ACC112 (cell line): ENCODE data around the gene PRELP.

ENCODE experiments used
- H2AFZ ChIP-seq: fragments of 200-600 bp; sonication (generic); one replicate; pipeline ENCODE4 v1.6.0; 2017; ENCODE audit warnings: antibody characterized with exemption, low read length; ENCODE audit not compliant: unreplicated experiment
- H3K27ac ChIP-seq: fragments of 200-600 bp; sonication (generic); 2 replicates; pipeline ENCODE4 v1.5.1; 2014; ENCODE audit warnings: low read depth, mild to moderate bottlenecking, antibody characterized with exemption, low read length, moderate library complexity
- H3K27me3 ChIP-seq: fragments of 200-600 bp; sonication (generic); 2 replicates; pipeline ENCODE4 v1.6.1; 2014; ENCODE audit warnings: mild to moderate bottlenecking, antibody characterized with exemption, low read length, moderate library complexity, mixed read lengths; ENCODE audit not compliant: insufficient read depth
- H3K36me3 ChIP-seq: fragments of 200-600 bp; sonication (generic); 2 replicates; pipeline ENCODE4 v1.6.1; 2016; ENCODE audit warnings: mild to moderate bottlenecking, antibody characterized with exemption, low read length, moderate library complexity, mixed read lengths; ENCODE audit not compliant: insufficient read depth
- H3K4me1 ChIP-seq: fragments of 200-600 bp; sonication (generic); one replicate; pipeline ENCODE4 v1.6.1; 2016; ENCODE audit warnings: low read length, mixed read lengths; ENCODE audit not compliant: insufficient read depth, unreplicated experiment, control insufficient read depth
- H3K4me3 ChIP-seq: fragments of 200-600 bp; sonication (generic); 2 replicates; pipeline ENCODE4 v1.5.1; 2014; ENCODE audit warnings: mild to moderate bottlenecking, low read depth, low read length
- H3K79me2 ChIP-seq: fragments of 200-600 bp; sonication (generic); one replicate; pipeline ENCODE4 v1.6.0; 2016; ENCODE audit warnings: low read length; ENCODE audit not compliant: control insufficient read depth, unreplicated experiment, insufficient read depth

The PRELP gene

DNA sequence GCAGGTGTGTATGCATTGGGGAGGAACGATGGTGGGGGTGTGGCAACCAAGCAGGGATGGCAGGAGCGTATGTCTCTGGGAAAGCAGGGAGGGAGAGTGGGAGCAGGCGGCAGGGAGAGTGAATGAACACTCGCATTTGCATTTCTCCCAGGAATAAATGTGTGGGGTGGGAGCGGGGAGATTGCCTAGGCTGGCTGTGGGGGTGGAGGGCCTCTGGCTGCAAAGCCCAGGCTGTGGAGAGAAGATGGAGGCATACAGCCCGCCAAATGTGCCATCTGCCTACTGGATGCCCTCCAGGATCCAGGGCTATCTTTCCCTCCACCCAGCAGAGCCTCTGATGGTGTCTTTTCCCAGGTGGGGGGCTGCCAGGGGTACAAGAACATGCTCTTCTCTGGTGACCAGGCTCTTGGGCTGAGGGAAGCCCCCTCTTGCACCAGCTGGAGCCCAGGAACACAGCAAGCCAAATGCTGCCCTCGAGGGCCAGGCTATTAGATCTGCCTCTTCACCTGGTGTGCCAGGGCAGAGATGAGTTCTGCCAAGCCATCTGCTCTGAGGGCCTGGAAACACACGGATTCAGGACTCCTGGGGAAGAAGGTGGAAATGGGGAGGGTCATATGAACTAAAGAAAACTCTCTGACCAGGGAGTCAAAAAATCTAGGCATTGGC is 16.6 kb downstream of the PRELP start:
- H3K27me3 ChIP-seq, result no peaks in the 10 kb centered on the region; the same call in 1 of the 2 replicates
- H3K4me1 ChIP-seq, result peaks cover under 1% of the 10 kb centered on the region
- no peak overlapping the region for H3K4me3 ChIP-seq
- no peaks in the 10 kb centered on the region for H3K79me2 ChIP-seq
- H3K27ac ChIP-seq, result no peak overlapping the region
- H3K36me3 ChIP-seq, result no peaks in the 10 kb centered on the region
- H2AFZ ChIP-seq, result no peak overlapping the region

DNA sequence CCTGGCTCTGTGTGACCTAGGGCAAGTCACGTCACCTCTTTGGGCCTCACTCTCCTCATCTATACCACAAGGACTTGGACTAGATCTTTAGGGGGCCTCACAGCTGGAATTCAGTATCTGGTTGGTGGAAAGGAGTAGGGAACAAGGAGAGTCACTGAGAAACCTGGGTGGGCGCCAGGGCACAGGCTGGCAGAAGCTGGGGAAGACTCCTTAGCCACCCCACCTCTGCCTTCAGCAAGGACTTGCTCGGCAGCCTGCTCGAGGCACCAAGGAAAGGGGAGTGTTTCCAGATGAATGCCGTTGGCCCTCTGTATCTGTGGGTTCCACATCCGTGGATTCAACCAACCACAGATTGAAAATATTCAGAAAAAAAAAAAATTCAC is 17.1 kb downstream of the PRELP start:
- Histone ChIP-seq H3K27me3 (no peaks in the 10 kb centered on the region; the same call in 1 of the 2 replicates), H3K27ac (no peak overlapping the region), H3K4me1 (no peaks in the 10 kb centered on the region), H2AFZ (no peak overlapping the region), H3K79me2 (no peaks in the 10 kb centered on the region), H3K36me3 (no peaks in the 10 kb centered on the region), H3K4me3 (no peak overlapping the region)

GRCh38 chr1:203493901-203494300 is 18.3 kb downstream of the PRELP start, which contains the start of gene OPTC:
Gene OPTC (plus strand): TSS chr1:203494153. CDS start chr1:203496006, 1,853 bp downstream.
- Histone ChIP-seq H3K36me3 (no peaks in the 10 kb centered on the region), H3K4me3 (no peak within 1 kb of the TSS), H2AFZ (no peak within 1 kb of the TSS), H3K27ac (no peak within 1 kb of the TSS), H3K79me2 (no peaks in the 10 kb centered on the region), H3K4me1 (no peaks in the 10 kb centered on the region), H3K27me3 (no peaks in the 10 kb centered on the region; the same call in 1 of the 2 replicates)

GRCh38 chr1:203495845-203496244 is 20.2 kb downstream of the PRELP start:
- Histone ChIP-seq H3K79me2 (no peaks in the 10 kb centered on the region), H3K4me3 (no peak overlapping the region), H3K4me1 (no peaks in the 10 kb centered on the region), H2AFZ (no peak overlapping the region), H3K27me3 (no peaks in the 10 kb centered on the region; the same call in 1 of the 2 replicates), H3K27ac (no peak overlapping the region), H3K36me3 (no peaks in the 10 kb centered on the region)

DNA sequence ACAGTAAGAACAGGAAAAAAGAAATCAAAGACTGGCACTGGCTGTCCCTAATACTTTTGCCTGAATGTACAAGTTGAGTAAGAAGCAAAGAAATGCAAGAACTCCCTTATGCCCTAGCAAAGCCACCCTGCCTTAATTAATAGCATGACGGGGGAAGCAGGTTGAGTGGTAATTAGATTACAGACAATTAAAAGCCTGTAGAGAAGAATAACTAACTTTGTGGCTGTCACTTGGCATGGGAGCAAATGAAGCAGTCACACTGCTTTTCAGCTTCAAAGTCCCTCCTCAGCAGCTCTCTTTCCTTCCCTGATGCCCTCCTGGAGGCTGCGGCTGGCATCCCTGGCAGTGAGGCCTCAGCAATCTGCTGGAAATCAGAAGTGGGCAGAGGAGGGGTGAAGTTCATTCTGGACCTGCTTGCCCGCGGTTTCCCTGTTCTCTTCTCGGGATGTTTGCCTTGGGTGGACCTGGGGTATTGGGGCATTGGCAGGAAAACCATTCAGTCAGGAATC is 21.7 kb downstream of the PRELP start:
- no peak overlapping the region for H2AFZ ChIP-seq
- no peak overlapping the region for H3K4me3 ChIP-seq
- no peaks in the 10 kb centered on the region for H3K79me2 ChIP-seq
- H3K27me3 ChIP-seq, result no peaks in the 10 kb centered on the region
- H3K4me1 ChIP-seq, result no peaks in the 10 kb centered on the region
- no peaks in the 10 kb centered on the region for H3K36me3 ChIP-seq
- no peak overlapping the region for H3K27ac ChIP-seq

- H3K4me3 ChIP-seq, result no peak overlapping the region
Observed at GRCh38 chr1:203499643-203500278, 24.2 kb downstream of the PRELP start.

GRCh38 chr1:203500279-203500678 is 24.7 kb downstream of the PRELP start:
- Histone ChIP-seq H2AFZ (no peak overlapping the region), H3K27ac (no peak overlapping the region), H3K4me1 (peaks cover 6% of the 10 kb centered on the region), H3K27me3 (no peaks in the 10 kb centered on the region), H3K4me3 (no peak overlapping the region), H3K79me2 (no peaks in the 10 kb centered on the region), H3K36me3 (no peaks in the 10 kb centered on the region)

More at GRCh38 chr1:203499643-203500278, 24.2 kb downstream of the PRELP start:
- Histone ChIP-seq H2AFZ (no peak overlapping the region), H3K79me2 (no peaks in the 10 kb centered on the region), H3K27ac (no peak overlapping the region), H3K4me1 (peaks cover under 1% of the 10 kb centered on the region), H3K36me3 (no peaks in the 10 kb centered on the region), H3K27me3 (no peaks in the 10 kb centered on the region)

DNA sequence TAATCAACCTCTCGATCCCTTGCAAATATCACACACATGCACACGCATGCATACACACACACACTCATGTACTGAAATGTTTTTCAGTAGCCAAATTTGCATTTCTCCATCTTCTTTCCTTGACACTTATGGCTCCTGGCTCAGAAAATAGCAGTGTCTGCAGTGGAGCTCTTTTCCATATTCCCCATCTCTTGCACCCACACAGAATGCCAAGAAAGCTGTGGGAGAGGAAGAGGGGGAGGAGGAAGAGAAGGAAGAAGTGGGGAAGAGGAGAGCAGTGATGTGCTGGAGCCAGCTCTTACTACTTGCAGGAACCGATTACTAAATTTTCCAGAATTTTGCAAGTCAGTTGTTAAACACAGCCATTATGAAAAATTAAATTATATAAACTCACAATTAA is 28.2 kb downstream of the PRELP start:
- Histone ChIP-seq H3K36me3 (no peaks in the 10 kb centered on the region), H3K4me1 (peaks cover 25% of the 10 kb centered on the region), H3K27me3 (no peaks in the 10 kb centered on the region)

DNA sequence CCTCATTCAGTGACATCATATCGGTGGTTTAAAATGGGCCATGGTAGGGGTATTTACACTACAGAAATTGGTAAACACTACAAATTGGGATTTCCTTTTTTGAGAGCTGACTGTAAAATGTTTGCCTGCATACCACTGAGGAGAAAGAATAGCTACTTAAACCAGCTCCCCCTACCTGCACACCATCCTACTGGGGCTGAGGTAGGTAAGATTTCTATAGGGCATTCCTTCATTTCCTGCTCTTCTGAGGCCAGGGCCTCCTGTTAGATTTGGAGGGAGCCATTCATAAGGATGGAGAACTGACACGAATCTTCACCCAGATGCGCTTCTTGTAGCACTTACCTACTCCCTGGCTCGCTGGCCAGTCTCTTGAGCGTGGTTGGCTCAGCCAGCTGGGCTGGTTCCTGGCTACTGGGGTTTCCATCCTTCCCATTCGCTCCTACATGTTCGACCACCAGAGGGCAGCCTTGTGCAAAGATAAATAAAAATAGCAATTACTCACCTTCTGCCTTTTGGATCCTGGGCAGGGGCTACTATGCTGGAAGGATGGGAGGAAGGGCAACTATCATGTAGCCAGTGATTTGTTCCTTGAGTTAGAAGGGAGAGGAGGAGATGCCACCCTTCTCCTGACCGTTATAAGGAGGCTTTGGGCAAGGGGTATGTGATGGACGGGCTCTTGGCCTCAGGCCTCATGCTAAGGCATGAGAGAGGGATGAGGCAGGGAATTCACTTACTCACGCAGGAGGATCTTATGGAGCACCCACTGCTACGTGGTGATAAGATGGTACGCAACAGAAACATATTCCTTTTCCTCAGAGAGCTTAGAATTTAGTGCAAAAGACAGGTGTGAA is 29.0 kb downstream of the PRELP start:
- Histone ChIP-seq H3K4me1 (peaks cover 30% of the 10 kb centered on the region), H3K27me3 (no peaks in the 10 kb centered on the region), H3K27ac (no peak overlapping the region), H3K4me3 (no peak overlapping the region), H3K79me2 (no peaks in the 10 kb centered on the region), H2AFZ (no peak overlapping the region), H3K36me3 (no peaks in the 10 kb centered on the region)

More for the DNA sequence above, 28.2 kb downstream of the PRELP start:
- Histone ChIP-seq H3K27ac (no peak overlapping the region), H3K4me3 (no peak overlapping the region), H3K79me2 (no peaks in the 10 kb centered on the region), H2AFZ (no peak overlapping the region)

DNA sequence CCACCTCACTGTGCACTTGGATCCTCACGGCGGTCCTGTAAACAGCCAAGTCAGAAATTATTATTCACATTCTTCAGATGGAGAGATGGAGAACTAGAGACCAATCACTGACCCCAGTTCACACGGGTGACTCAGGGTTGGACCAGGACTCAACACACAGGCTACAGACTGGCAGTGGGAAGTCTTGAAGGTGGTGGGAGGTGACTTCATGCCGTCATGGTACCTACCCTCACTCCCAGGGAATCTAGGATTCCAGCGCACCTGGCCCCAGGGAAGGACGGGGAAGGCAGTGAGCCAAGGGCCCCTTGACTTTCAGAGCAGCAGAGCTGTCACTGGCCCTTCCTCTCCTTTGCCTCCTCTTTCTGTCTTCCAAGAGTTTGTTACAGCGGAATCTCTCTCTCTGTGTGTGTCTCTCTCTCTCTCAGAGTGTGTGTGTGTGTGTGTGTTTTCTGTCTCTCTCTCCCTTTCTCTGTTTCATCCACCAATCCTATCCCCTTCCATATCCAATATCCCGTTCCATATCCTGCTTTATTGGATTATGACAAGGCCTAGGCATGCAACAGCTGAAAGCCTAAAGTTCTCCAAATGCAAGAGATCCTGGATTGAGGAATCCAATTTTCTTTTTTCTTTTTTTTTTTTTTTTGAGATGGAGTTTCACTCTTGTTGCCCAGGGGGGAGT is 30.1 kb downstream of the PRELP start:
- H3K27ac ChIP-seq, result no peak overlapping the region

More for the DNA sequence above, 30.1 kb downstream of the PRELP start:
- peaks cover 30% of the 10 kb centered on the region for H3K4me1 ChIP-seq
- no peak overlapping the region for H3K4me3 ChIP-seq
- H2AFZ ChIP-seq, result no peak overlapping the region
- no peaks in the 10 kb centered on the region for H3K27me3 ChIP-seq
- no peaks in the 10 kb centered on the region for H3K79me2 ChIP-seq
- no peaks in the 10 kb centered on the region for H3K36me3 ChIP-seq
